Stimulated activated CD4-positive, alpha-beta T cell treated with anti-CD3 and anti-CD28 coated beads, Interleukin-12 subunit alpha, Interleukin-12 subunit beta, amount 100 ng/mL, for 24 hours (primary cell): ENCODE results near the gene IER5.

Source experiments
- DNase-seq, 2 experiments: peaks; one replicate each; pipeline ENCODE4 v3.0.0-alpha.2; 2020; ENCODE audit warnings: low read depth in 2 of 2

The IER5 gene

GRCh38 chr1:181134543-181135436 lies 46.3 kb downstream of the IER5 start:
- DNase-seq = no peak

GRCh38 chr1:181135437-181135731 lies 46.9 kb downstream of the IER5 start:
- DNase-seq = no peak

- DNase-seq = no peak
Observed at GRCh38 chr1:181135815-181136737, 47.6 kb downstream of the IER5 start.

GRCh38 chr1:181136738-181137122 lies 48.2 kb downstream of the IER5 start:
- DNase-seq = no peak

- no peak for DNase-seq
Observed at GRCh38 chr1:181137217-181137743, 48.8 kb downstream of the IER5 start.

- DNase-seq = no peak
Observed at GRCh38 chr1:181139631-181140061, 51.1 kb downstream of the IER5 start.

- DNase-seq = peak in 1 of 2 experiments; percentile 18
Observed at GRCh38 chr1:181140398-181140797, 51.9 kb downstream of the IER5 start.

GRCh38 chr1:181140891-181141290 lies 52.4 kb downstream of the IER5 start:
- DNase-seq = no peak

- DNase-seq = peak; percentile 26 to 56
Observed at GRCh38 chr1:181141431-181141910, 53.0 kb downstream of the IER5 start.
